ENCODE measurements around the gene CALML6.
A peak's percentile ranks its signal among the peaks of the same experiment; 100 is the strongest.

Gene CALML6

GRCh38 chr1:1907098-1907736, 7.8 kb upstream of the CALML6 start:
- peak; percentile 66 for DNase-seq (ENCODE audit: low spot score)
- no peak for TF ChIP-seq CTCF (IDR thresholded peaks at IDR 0.05; ENCODE audit: extremely low read depth, missing control alignments)

- DNase-seq (ENCODE audit: low spot score) = no peak
- no peak for TF ChIP-seq CTCF (IDR thresholded peaks at IDR 0.05; ENCODE audit: extremely low read depth, missing control alignments)
These were observed 6.6 kb upstream of the CALML6 start for GRCh38 chr1:1908506-1908791.

- no peak for TF ChIP-seq CTCF (IDR thresholded peaks at IDR 0.05; ENCODE audit: extremely low read depth, missing control alignments)
- no peak for DNase-seq (ENCODE audit: low spot score)
These were observed 5.0 kb upstream of the CALML6 start for GRCh38 chr1:1910033-1910465.

GRCh38 chr1:1910651-1911331, 4.3 kb upstream of the CALML6 start:
- TF ChIP-seq CTCF (IDR thresholded peaks at IDR 0.05; ENCODE audit: extremely low read depth, missing control alignments) = no peak
- DNase-seq (ENCODE audit: low spot score) = no peak

- no peak for TF ChIP-seq CTCF (IDR thresholded peaks at IDR 0.05; ENCODE audit: extremely low read depth, missing control alignments)
- no peak for DNase-seq (ENCODE audit: low spot score)
These were observed 3.6 kb upstream of the CALML6 start for GRCh38 chr1:1911350-1912041.

- TF ChIP-seq CTCF (IDR thresholded peaks at IDR 0.05; ENCODE audit: extremely low read depth, missing control alignments) = no peak
- no peak for DNase-seq (ENCODE audit: low spot score)
These were observed 724 bp upstream of the CALML6 start for GRCh38 chr1:1914101-1914970.

Data from GM20000 (cell line).